GM18502 (cell line): Measurements from ENCODE around the gene XBP1.
"Not testable (repeated sequence)": the region's sequence is repeated elsewhere in the genome, so short reads cannot be mapped to it uniquely, and the experiment has no call there.

Experiments
- ATAC-seq: cut with Tn5 transposase; IDR thresholded peaks from one replicate; pipeline ENCODE4 v1.9.1; 2021; ENCODE audit warnings: mild to moderate bottlenecking; ENCODE audit not compliant: unreplicated experiment, poor library complexity

Gene XBP1

DNA sequence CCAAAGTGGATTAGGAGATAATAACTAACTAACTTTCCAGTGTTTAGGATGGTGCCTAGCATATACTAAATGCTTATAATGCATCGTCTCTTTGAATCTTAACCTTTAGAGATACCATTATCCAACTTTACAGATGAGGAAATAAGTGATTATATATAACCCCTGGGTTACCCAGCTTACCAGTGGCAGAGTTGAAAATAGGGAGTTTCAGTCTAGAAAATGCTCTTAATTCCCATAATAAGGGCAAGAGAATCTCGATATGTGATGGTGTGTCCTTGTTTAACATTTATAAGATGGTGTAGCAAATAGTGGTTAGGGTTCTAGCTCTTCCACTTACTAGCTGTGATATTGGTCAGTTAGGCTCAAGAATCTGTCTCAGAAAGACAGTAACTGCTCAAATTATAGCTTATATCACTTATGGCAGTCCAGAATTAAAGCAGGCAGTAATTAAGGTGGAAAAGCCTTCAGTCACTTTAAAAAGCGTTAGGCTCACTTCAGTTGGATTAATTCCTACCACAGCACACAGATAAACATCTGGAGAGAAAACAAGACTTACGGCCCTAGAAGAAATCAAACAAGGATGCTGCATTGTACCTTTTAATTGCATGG is 6.3 kb downstream of the XBP1 start:
- ATAC-seq, result no peak

DNA sequence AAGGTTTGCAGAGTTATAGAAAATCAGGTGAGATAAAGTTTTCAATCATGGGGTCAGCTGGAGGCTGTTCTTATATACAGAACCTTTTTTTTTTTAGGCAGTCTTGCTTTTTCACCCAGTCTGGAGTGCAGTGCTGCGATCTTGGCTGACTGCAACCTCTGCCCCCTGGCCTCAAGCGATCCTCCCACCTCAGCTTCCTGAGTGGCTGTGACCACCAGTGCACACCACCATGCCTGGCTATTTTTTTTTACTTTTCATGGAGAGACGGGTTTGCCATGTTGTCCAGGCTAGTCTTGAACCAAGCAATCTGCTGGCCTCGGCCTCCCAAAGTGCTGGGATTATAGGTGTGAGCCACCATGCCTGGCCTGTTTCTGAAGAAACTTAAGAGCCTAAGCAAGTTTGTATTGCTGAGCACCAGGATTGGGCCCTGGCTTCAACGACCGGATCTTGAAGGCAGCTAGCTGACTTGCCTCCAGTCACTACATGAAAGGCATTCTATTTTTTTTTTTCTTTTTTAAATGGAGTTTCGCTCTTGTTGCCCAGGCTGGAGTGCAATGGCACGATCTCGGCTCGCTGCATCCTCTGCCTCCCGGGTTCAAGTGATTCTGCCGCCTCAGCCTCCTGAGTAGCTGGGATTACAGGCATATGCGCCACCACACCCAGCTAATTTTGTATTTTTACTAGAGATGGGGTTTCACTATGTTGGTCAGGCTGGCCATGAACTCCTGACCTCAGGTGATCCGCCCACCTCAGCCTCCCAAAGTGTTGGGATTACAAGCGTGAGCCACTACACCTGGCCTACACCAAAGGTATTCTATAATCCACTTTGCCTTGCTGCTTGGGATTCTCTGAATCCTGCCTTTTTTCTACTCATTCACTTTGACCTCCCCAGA is 7.6 kb downstream of the XBP1 start:
- peak; percentile 39 for ATAC-seq

DNA sequence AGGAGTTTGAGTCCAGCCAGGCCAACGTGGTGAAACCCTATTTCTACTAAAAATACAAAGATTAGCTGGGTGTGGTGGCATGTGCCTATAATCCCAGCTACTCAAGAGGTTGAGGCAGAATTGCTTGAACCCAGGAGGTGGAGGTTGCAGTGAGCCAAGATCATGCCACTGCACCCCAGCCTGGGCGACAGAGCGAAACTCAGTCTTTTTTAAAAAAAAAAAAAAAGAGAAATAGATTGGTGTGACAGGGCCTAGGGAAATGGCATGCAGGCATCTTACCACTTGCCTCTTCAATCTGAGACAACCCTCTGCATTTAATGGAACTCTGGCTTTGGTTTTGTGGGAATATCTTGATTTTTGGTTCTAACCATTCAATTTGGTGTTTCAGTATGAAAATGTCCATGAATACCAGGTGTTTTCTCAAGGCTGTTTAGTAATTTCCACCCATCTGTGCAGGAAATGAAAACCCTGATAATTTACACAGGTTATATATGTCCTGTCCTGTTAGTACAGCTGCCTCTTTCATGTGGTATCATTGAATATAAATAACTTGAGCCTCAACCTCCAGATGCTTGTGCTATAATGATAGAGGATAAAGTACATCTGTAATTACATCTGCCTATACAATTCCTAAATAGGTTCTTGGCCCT is 8.4 kb downstream of the XBP1 start:
- ATAC-seq, result peak; percentile 68

DNA sequence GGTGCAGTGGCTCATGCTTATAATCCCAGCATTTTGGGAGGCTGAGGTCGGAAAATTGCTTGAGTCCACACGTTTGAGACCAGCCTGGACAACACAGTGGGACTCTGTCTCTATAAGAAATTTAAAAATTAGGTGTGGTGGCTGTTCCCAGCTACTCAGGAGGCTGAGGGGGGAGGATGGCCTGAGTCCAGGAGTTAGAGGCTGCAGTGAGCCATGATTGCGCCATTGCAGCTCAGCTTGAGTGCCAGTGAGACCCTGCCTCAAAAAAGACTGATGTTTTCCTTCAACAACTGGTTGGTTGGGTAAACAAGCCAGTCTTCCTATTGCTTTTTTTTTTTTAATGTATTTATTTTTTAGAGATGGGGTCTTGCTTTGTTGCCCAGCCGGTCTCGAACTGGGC is 9.2 kb downstream of the XBP1 start:
- no peak for ATAC-seq

DNA sequence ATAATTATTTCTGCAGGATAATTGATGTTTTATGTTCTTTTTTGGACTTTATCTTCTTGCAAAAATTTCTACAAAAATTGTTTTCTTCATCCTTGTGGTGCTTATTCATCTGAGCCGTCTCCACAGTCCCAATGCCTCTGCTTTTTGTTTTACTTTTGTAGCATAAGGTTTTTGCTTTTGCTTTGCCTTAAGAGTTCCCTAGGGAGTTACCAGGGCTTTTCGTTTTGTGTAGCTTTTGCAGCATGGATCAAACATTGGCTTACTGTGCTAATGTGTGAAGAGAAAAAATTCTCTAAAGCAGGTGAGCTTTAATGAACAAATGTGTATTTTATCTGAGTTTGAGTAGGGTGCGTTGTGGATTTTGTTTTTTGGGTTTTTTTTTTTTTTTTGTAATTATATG is 11.8 kb downstream of the XBP1 start:
- no peak for ATAC-seq

DNA sequence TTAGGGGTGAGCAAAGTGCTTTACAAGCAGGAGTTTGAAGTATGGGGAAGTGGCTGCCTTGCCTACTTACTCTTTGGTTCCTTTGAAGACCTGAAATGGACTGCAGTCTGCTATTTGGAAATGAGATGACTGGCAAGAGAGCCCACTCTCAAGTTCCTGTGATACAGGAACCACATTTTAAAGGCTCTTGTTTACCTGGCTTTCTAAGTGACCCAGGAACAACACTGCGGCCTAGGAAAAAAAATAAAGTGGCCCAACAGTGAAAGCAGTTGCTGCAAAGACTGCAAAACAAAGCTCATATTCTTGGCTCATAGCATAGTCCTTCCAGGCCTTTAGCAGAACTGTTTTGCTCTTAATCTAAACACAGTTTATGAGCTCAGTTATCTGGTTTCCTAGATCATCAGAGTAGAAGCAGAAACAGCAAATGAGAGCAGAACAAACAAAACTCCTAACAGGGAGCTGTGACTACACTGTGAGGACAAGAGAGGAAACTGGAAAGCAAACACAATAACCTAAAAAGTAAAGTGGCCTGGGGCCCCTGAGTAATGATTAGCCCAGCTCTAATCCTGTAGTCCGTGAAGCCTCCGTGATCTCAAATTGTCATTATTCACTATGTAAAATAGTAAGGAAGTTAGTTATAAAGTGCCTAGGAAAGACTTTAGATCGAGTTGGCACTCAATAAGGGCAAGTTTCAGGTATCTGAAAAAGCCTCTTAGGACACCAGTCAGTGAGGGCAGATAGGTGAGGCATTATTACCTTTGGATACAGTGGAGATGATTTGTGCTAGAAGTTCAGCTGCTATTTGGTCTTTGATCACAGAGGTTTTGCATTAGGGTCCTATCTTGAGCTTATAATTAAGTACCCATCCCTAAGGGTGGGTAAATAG is 16.3 kb downstream of the XBP1 start:
- no peak for ATAC-seq

DNA sequence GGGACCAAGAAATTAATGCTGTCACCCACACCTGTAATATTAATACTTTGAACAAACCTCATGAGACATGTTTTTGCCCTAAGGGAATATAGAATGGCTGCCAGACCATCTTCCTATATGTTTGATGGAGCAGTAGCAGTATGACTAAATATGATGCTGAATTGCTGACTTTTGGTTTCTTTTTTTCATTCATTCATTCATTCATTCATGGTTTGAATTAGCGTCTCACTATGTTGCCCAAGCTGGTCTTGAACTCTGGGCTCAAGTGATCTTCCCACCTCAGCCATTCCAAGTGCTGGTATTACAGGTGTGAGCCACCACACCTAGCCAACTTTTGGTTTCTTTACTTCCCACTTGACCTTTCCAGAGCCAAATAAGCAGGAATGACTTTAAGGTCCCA is 20.1 kb downstream of the XBP1 start:
- no peak for ATAC-seq

DNA sequence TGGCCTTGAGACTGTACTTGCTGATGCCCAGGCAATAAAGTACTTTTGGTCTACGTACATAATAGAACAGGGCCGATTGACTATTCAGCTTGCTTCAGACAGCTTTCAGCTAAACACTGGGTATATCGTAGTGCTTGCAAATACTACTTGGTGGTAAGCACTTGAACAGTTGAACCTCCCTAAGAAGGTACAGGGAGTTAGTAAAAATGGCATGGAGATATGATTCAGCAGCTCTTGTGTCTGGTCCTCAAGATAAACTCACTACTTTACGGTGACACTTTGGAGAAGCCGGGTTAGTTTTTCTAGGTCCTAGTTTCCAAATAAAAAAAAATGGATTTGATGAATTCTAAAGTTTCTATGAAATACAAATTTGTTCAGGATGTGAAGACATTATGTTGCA is 20.5 kb downstream of the XBP1 start:
- no peak for ATAC-seq

DNA sequence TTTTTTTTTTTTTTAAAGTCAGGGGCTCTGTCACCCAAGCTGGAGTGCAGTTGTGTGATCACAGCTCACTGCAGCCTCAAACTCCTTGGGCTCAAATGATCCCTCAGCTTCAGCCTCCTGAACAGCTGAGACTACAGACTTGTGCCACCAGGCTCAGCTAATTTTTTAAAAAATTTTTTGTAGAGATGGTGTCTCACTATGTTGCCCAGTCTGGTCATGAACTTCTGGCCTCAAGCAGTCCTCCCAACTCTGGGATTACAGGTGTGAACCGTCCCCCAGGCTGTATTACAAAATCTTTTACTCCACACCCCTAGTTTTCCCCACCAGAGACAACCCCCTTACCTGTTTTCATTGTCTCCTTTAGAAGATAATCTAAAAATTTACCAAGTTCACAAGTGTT is 26.0 kb downstream of the XBP1 start:
- ATAC-seq, result no peak

DNA sequence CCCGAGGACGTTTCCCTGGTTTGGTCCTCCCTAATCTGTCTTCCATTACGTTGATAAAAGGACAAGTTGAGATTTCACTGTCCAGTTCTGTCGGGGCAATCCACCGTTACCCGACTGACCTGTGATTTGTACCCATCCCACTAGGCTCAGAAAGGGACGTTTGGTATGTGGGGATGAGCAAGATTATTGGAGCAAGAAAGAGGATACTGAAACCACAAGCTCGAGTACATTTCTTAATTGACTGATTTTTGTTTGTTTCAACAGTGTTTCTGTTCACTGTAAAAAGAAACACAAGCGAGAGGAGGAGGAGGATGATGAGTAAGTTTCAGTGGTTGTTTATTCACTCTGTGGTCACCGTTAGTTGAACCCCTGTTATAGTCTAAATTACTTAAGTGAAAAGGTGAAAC is 26.9 kb downstream of the XBP1 start:
- peak; percentile 8 for ATAC-seq

DNA sequence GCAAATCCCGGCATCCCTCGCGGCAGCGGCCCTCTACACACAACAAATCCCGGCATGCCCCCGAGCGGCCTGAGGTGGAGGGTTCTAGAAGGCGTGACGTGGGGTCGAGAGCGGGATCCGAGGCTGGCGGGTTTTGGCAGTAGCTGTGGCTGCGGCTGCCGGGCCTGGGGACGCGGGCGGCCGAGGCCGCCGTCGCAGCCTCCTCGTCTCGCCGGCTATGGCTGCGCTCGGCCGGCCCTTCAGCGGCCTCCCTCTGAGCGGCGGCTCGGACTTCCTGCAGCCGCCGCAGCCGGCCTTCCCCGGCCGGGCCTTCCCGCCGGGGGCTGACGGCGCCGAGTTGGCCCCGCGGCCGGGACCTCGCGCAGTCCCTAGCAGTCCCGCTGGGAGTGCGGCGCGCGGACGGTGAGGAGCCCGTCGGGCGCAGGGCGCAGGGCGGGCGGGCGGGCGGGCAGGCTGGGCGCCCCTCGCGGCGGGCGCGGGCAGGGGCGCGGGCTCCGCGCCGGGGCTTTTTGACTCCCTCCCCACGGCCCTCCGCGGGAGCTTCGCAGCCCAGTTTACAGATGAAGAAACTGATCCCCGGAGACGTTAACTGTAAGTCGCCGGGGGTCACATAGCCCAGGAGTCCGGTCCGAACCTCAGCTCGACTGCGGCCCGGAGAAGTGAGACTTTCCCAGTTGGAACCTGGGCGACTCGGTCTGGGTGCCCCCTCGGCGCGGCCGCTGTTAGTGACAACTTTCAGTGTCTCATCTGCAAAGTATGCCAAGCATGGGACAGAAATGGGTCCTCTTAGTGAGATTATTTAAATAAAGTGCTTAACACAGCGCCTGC is 27.5 kb downstream of the XBP1 start, which contains the start of gene CCDC117:
CCDC117 (plus strand) TSS at position 63 of the 828 bp plus-strand sequence; CDS start at position 218, 155 bp downstream.
- ATAC-seq, result peak; percentile 87

DNA sequence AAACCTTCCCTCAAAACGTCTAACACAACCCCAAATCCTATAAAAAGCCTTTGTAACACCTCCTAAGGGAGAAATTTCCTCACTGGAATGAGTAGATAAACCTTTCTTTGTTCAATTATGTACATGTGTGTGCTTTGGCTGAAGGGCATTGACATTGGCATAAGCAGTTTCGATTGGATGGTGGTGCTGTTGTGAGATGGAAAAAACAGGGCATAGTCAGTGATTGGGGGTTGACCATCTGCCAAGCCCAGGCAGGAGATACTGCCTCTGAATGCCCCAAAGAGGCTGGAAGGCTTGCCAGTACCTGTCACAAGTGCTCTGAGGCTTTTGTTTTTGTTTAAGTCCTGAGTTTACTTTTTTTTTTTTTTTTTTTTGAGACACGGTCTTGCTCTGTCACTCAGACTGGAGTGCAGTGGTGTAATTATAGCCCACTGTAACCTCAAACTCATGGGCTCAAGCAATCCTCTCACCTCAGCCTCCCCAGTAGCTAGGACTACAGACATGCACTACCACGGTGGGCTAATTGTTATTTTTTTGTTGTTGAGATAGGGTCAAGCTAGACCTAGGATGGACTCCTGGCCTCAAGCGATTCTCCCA is 29.1 kb downstream of the XBP1 start:
- no peak for ATAC-seq

DNA sequence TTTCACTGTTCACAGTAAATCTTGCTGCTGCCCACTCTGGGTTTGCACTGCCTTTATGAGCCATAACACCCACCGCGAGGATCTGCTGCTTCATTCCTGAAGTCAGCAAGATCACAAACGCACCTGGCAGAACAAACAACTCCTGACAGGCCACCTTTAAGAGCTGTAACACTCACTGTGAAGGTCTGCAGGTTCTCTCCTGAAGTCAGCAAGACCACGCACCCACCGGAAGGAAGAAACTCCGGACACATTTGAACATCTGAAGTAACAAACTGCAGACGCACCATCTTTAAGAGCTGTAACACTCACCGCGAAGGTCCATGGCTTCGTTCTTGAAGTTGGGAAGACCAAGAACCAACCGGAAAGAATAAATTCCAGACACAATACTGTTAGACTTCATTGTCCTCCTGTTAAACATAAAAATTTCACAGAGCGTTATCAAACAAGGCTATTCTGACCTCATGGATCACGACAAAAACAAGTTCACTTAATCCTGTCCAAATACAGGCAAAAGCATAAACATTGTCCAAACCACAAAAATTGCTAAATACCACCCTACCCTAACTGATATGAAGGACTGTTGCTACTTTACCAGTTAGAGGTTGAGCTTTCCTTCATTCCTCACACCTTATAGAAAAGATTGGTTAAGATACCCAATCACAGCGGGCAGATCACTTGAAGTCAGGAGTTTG is 30.8 kb downstream of the XBP1 start:
- ATAC-seq, result no peak

DNA sequence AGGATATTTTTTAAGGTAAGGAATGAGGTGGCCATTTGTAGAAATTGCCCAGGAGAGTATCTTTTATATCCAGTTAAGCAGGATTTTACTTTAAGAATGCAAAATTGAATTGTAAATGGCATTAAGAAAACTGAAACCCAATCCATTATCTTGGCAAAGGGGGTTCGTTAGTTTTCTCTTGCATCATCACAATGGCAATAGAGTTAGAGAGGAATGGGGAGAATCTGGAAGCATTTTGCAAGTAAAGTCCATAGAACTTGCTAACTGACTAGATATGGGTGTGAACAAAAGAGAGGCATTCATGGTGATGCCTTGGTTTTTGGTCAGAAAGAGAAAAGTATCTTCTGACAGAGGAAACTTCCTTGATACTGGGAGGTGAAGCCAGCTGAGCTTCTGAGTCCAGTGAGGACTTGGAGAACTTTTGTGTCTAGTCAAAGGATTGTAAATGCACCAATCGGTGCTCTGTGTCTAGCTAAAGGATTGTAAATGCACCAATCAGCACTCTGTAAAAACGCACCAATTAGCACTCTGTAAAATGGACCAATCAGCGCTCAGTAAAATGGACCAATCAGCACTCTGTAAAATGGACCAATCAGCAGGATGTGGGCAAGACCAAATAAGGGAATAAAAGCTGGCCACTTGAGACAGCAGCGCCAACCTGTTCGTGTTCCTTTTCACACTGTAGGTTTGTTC is 31.5 kb downstream of the XBP1 start:
- no peak for ATAC-seq

DNA sequence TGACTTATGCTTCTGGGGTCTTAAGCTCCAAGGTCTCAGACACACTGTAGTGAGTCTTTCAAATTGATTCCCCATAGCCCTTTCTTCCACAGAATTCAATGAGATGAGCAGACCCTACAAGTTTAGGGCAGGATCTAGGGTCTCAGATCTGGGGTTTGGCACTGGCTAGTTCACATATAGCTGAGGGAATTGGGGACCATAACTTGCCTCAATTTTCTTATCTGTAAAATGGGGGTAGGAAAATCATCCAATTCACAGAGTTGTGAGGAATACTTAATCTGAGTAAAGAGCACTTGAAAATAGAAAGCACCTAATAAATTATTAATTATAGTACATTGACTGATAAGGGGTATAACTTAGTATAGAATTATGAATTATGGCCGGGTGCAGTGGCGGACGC is 33.7 kb downstream of the XBP1 start:
- ATAC-seq, result no peak

DNA sequence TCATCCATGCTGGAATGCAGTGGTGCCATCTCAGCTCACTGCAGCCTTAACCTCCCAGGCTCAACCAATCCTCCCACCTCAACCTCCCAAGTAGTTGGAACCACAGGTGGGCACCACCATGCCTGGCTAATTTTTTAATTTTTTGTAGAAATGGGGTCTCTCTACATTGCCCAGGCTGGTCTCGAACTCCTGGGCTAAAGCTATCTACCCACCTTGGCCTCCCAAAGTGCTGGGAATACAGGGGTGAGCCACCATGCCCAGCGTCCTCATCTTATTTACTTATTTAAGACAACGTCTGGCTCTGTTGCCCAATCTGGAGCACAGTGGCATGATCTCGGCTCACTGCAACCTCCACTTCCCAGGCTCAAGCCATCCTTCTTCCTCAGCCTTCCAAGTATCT is 38.4 kb downstream of the XBP1 start:
- ATAC-seq, result not testable (repeated sequence)

DNA sequence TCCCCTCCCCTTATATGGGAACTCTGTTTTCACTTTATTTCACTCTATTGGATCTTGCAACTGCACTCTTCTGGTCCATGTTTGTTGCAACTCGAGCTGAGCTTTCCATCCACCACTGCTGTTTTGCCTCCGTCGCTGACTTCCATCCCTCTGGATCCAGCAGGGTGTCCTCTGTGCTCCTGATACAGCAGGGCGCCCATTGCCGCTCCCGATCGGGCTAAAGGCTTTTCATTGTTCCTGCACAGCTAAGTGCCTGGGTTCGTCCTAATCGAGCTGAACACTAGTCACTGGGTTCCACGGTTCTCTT is 39.0 kb downstream of the XBP1 start:
- no peak for ATAC-seq
